Vagina (tissue), 2 donors: ENCODE measurements around the gene POU6F2.

Experiments
- CTCF ChIP-seq, 3 experiments: fragments of 450-650 bp in 2 of 3; fragments of 200-600 bp in 1 of 3; sonication (generic) in 1 of 3; IDR thresholded peaks; one replicate each; pipeline ENCODE4 v1.5.1; 2017 to 2019; ENCODE audit warnings: antibody characterized with exemption in 3 of 3, mild to moderate bottlenecking in 2 of 3, moderate library complexity in 2 of 3
- POLR2A ChIP-seq, 2 donors: fragments of 450-650 bp; IDR thresholded peaks; one replicate each; pipeline ENCODE4 v1.6.1; 2017; ENCODE audit warnings: antibody characterized with exemption in 2 of 2, mild to moderate bottlenecking in 2 of 2, moderate library complexity in 2 of 2
- POLR2AphosphoS5 ChIP-seq, 2 donors: sonication (generic); formaldehyde crosslinking; IDR thresholded peaks; one replicate each; pipeline ENCODE4 v1.9.0; 2017; ENCODE audit warnings: antibody characterized with exemption in 2 of 2, mild to moderate bottlenecking in 2 of 2, low read depth in 1 of 2; ENCODE audit not compliant: insufficient read depth in 1 of 2

DNA sequence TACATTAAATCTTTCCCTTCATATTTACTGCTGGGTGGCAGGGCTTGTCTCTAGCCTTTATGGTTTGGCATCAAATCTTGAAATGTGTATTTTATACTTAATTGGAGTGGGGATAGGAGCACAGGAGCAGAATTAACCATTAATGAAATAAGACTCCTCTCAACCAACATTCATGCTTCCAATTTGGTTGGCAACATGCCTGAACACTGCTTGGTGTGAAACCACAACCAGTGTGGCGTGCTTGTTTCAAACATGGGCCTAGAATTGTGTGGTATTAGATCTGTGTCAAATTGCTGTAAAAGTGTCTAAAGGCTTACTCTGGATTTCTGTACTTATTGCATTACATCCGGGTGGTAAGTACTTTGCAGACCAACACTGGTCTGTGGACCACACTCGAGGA, 43.7 kb upstream of the POU6F2 start:
- TF ChIP-seq POLR2AphosphoS5 (IDR thresholded peaks at IDR 0.05; ENCODE audit: insufficient read depth in 1 of 2, low read depth in 1 of 2) (no peak), CTCF (IDR thresholded peaks at IDR 0.05) (no peak), POLR2A (IDR thresholded peaks at IDR 0.05) (no peak)
